ENCODE data around the gene PNPLA5. TPM values are rescaled to one million over a fixed set of nuclear protein-coding genes. Genes with fewer than 3 reads are reported as not detected.

Gene PNPLA5
- total and polyA plus RNA-seq, 4 donors, result not detected

GRCh38 chr22:43925433-43926348, 33.9 kb upstream of the PNPLA5 start:
- Histone ChIP-seq H3K36me3 (ENCODE audit: control insufficient read depth in 4 of 4, insufficient read depth in 4 of 4, low read length in 4 of 4) (no peaks in the 10 kb centered on the region), H3K4me3 (no peak overlapping the region), H3K4me1 (ENCODE audit: control insufficient read depth in 5 of 5, insufficient read depth in 5 of 5, low read length in 5 of 5) (peaks cover 0 to 6% (median 2%) of the 10 kb centered on the region in 5 donors), H3K27ac (ENCODE audit: low read depth in 1 of 2, low read length in 1 of 2) (no peak overlapping the region), H3K9me3 (ENCODE audit: control insufficient read depth in 4 of 4, insufficient read depth in 3 of 4, low read length in 3 of 4) (no peaks in the 10 kb centered on the region), H3K27me3 (ENCODE audit: control insufficient read depth in 3 of 3, insufficient read depth in 3 of 3, low read length in 2 of 3) (peaks cover 0 to 4% (median 0%) of the 10 kb centered on the region in 3 donors), H3K9ac (ENCODE audit: insufficient read depth in 1 of 2, low read length in 2 of 2) (no peak overlapping the region)
- no peak for ATAC-seq (ENCODE audit: insufficient read depth, low FRiP score)
- TF ChIP-seq, protein P1, sequence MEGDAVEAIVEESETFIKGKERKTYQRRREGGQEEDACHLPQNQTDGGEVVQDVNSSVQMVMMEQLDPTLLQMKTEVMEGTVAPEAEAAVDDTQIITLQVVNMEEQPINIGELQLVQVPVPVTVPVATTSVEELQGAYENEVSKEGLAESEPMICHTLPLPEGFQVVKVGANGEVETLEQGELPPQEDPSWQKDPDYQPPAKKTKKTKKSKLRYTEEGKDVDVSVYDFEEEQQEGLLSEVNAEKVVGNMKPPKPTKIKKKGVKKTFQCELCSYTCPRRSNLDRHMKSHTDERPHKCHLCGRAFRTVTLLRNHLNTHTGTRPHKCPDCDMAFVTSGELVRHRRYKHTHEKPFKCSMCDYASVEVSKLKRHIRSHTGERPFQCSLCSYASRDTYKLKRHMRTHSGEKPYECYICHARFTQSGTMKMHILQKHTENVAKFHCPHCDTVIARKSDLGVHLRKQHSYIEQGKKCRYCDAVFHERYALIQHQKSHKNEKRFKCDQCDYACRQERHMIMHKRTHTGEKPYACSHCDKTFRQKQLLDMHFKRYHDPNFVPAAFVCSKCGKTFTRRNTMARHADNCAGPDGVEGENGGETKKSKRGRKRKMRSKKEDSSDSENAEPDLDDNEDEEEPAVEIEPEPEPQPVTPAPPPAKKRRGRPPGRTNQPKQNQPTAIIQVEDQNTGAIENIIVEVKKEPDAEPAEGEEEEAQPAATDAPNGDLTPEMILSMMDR (IDR thresholded peaks at IDR 0.05; ENCODE audit: control extremely low read depth, extremely low read depth), result no peak
- 70 to 73% methylated on average over 6 of the region's 6 CpGs for WGBS, 2 donors
- DNase-seq, result no peak

- Histone ChIP-seq H3K9ac (ENCODE audit: insufficient read depth in 1 of 2, low read length in 2 of 2) (no peak overlapping the region), H3K9me3 (ENCODE audit: control insufficient read depth in 4 of 4, insufficient read depth in 3 of 4, low read length in 3 of 4) (no peaks in the 10 kb centered on the region), H3K36me3 (ENCODE audit: control insufficient read depth in 4 of 4, insufficient read depth in 4 of 4, low read length in 4 of 4) (no peaks in the 10 kb centered on the region), H3K4me3 (no peak overlapping the region), H3K27ac (ENCODE audit: low read depth in 1 of 2, low read length in 1 of 2) (no peak overlapping the region), H3K4me1 (ENCODE audit: control insufficient read depth in 5 of 5, insufficient read depth in 5 of 5, low read length in 5 of 5) (peaks cover 0 to 6% (median 2%) of the 10 kb centered on the region in 5 donors), H3K27me3 (ENCODE audit: control insufficient read depth in 3 of 3, insufficient read depth in 3 of 3, low read length in 2 of 3) (peaks cover 0 to 4% (median 0%) of the 10 kb centered on the region in 3 donors)
- TF ChIP-seq, protein P1 (IDR thresholded peaks at IDR 0.05; ENCODE audit: control extremely low read depth, extremely low read depth), result no peak
- no peak for DNase-seq
- no peak for ATAC-seq (ENCODE audit: insufficient read depth, low FRiP score)
- WGBS, 2 donors, result 64 to 69% methylated on average over 7 of the region's 7 CpGs
Observed at GRCh38 chr22:43924877-43925276, 33.1 kb upstream of the PNPLA5 start.

DNA sequence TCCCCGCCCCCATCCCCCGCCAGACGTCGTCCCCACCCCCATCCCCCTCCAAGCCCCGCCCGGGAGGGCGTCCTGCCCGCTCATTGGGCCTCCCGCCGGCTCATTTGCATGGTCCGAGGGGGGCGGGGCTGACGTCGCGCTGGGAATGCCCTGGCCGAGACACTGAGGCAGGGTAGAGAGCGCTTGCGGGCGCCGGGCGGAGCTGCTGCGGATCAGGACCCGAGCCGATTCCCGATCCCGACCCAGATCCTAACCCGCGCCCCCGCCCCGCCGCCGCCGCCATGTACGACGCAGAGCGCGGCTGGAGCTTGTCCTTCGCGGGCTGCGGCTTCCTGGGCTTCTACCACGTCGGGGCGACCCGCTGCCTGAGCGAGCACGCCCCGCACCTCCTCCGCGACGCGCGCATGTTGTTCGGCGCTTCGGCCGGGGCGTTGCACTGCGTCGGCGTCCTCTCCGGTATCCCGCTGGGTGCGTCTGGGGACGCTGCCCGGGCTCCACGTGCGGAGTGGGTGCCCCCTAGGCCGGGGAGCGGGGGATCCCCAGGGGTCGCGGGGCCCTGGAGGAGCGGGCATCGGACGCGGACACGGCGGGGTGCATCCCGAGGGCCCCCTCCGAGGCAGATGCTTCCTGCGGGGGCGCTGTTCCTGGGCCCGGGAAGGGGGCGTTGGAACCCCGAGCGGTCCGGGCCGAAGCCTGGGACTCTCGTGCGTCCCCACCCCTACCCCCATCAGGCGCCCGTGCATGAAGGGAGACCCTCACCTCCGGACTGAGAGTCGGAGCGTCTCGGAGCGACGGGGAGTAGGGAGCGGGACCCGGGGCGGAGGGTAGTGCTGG, 32.0 kb upstream of the PNPLA5 start, which contains the start of gene PNPLA3:
PNPLA3 (plus strand) TSS at position 175 of the 834 bp plus-strand sequence; CDS start at position 282, 107 bp downstream.
- DNase-seq, result peak; percentile 93 to 95 (median 94)
- H3K27me3 ChIP-seq (ENCODE audit: control insufficient read depth in 3 of 3, insufficient read depth in 3 of 3, low read length in 2 of 3), result peaks cover 0 to 4% (median 0%) of the 10 kb centered on the region in 3 donors
- TF ChIP-seq, protein P1 (IDR thresholded peaks at IDR 0.05; ENCODE audit: control extremely low read depth, extremely low read depth), result no peak
- H3K4me3 ChIP-seq, result peak within 1 kb of the TSS; percentile 42
- no peak within 1 kb of the TSS for H3K27ac ChIP-seq (ENCODE audit: low read depth in 1 of 2, low read length in 1 of 2)
- WGBS, 2 donors, result 1 to 2% methylated on average over 77 to 99 of the region's 100 CpGs
- peak; percentile 91 for ATAC-seq (ENCODE audit: insufficient read depth, low FRiP score)
- H3K36me3 ChIP-seq (ENCODE audit: control insufficient read depth in 4 of 4, insufficient read depth in 4 of 4, low read length in 4 of 4), result no peaks in the 10 kb centered on the region
- peak within 1 kb of the TSS in 1 of 2 donors; percentile 68 for H3K9ac ChIP-seq (ENCODE audit: insufficient read depth in 1 of 2, low read length in 2 of 2)
- H3K9me3 ChIP-seq (ENCODE audit: control insufficient read depth in 4 of 4, insufficient read depth in 3 of 4, low read length in 3 of 4), result no peaks in the 10 kb centered on the region
- peaks cover 0 to 6% (median 2%) of the 10 kb centered on the region in 5 donors for H3K4me1 ChIP-seq (ENCODE audit: control insufficient read depth in 5 of 5, insufficient read depth in 5 of 5, low read length in 5 of 5)
